ENCODE data around the gene PAEP.

PAEP gene

GRCh38 chr9:135551456-135551855, 10.1 kb upstream of the PAEP start:
- no peak for DNase-seq

- no peak for DNase-seq
Observed at GRCh38 chr9:135552021-135552697, 9.4 kb upstream of the PAEP start.

GRCh38 chr9:135552698-135553171, 8.8 kb upstream of the PAEP start:
- DNase-seq = no peak

GRCh38 chr9:135554718-135555117, 6.8 kb upstream of the PAEP start:
- no peak for DNase-seq

- no peak for DNase-seq
Observed at GRCh38 chr9:135555203-135555602, 6.4 kb upstream of the PAEP start.

GRCh38 chr9:135555910-135556309, 5.6 kb upstream of the PAEP start:
- DNase-seq = no peak

GRCh38 chr9:135559606-135560005, 1.9 kb upstream of the PAEP start:
- no peak for DNase-seq

- no peak for DNase-seq
Observed at GRCh38 chr9:135562235-135562745, 734 bp downstream of the PAEP start.

GRCh38 chr9:135563039-135563476, 1.5 kb downstream of the PAEP start:
- no peak for DNase-seq

- no peak for DNase-seq
Observed at GRCh38 chr9:135563858-135564257, 2.3 kb downstream of the PAEP start.

- DNase-seq = no peak
Observed at GRCh38 chr9:135565141-135565628, 3.6 kb downstream of the PAEP start.

GRCh38 chr9:135565636-135566035, 4.1 kb downstream of the PAEP start:
- no peak for DNase-seq

GRCh38 chr9:135566552-135566951, 5.0 kb downstream of the PAEP start:
- DNase-seq = no peak

GRCh38 chr9:135567311-135567710, 5.8 kb downstream of the PAEP start:
- no peak for DNase-seq

- DNase-seq = no peak
Observed at GRCh38 chr9:135568026-135568425, 6.5 kb downstream of the PAEP start.

- no peak for DNase-seq
Observed at GRCh38 chr9:135570456-135570855, 8.9 kb downstream of the PAEP start.

- DNase-seq = no peak
Observed at GRCh38 chr9:135572233-135572632, 10.7 kb downstream of the PAEP start.

- DNase-seq = no peak
Observed at GRCh38 chr9:135573124-135573523, 11.6 kb downstream of the PAEP start.

GRCh38 chr9:135574331-135574730, 12.8 kb downstream of the PAEP start:
- no peak for DNase-seq

- DNase-seq = no peak
Observed at GRCh38 chr9:135574943-135575342, 13.4 kb downstream of the PAEP start.

GRCh38 chr9:135575995-135576631, 14.6 kb downstream of the PAEP start:
- DNase-seq = no peak

GRCh38 chr9:135577256-135577655, 15.7 kb downstream of the PAEP start:
- DNase-seq = no peak

GRCh38 chr9:135579356-135579755, 17.8 kb downstream of the PAEP start:
- no peak for DNase-seq
